ENCODE results near the gene NDE1. TPM values are rescaled to one million over a fixed set of nuclear protein-coding genes. Genes with fewer than 3 reads are reported as not detected.
A peak's percentile ranks its signal among the peaks of the same experiment; 100 is the strongest.

The NDE1 gene
- 10 to 100 TPM in 1 of 6 donors, 1 to 10 TPM in 5; 4.1 to 13.2 (median 6.5) TPM for total RNA-seq
- polyA plus RNA-seq: 1 to 10 TPM; 3.3 TPM

DNA sequence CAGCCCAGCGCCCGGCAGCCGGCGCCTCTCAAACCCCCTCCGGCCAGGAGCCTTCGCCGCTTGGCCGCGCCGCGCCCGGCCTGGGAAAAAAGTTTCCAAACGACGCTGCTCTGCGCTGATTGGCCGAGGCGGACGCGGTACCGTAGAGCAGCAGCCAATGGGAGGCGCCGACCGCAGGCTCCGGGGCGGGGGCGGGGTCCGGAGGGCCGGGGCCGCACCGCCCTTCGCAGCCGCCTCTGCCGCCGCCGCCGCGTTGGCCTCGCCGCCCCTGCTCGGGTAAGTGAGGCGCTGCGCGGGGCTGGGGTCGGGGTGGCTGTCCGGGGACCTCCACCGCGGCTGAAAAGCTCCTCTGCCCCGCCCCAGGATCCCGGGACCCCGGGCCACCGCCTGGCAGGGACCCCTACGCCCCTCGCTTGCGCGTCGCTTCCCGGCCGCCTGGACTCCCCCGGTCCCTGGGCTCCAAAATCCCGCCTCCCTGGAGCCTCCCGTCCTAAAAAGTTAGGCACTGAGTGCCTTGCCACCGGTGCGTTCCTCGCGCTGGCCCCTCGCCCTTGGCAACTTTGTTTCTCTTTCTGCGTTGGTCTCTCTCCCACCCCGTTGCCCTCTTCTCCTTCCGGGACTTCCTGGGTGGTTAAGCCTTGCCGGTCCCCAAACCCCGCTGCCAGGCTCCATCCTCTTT, at the start of gene NDE1:
Gene NDE1 (plus strand): TSS at position 227 of the 679 bp plus-strand sequence. CDS start 14,534 bp downstream, outside the sequence.
- 0% methylated on average over 45 to 71 of the region's 71 CpGs for WGBS, 2 donors
- Histone ChIP-seq H3K4me3 (peak within 1 kb of the TSS; percentile 82 to 93 (median 92)), H3K9me3 (no peaks in the 10 kb centered on the region), H3K27me3 (no peaks in the 10 kb centered on the region), H3K27ac (peak within 1 kb of the TSS; percentile 31 to 76 (median 58)), H3K4me1 (peaks cover 0 to 7% (median 0%) of the 10 kb centered on the region in 3 donors), H3K36me3 (no peaks in the 10 kb centered on the region)
- intact Hi-C loops (cut with DNase I): no loop called here
- TF ChIP-seq, protein P1, sequence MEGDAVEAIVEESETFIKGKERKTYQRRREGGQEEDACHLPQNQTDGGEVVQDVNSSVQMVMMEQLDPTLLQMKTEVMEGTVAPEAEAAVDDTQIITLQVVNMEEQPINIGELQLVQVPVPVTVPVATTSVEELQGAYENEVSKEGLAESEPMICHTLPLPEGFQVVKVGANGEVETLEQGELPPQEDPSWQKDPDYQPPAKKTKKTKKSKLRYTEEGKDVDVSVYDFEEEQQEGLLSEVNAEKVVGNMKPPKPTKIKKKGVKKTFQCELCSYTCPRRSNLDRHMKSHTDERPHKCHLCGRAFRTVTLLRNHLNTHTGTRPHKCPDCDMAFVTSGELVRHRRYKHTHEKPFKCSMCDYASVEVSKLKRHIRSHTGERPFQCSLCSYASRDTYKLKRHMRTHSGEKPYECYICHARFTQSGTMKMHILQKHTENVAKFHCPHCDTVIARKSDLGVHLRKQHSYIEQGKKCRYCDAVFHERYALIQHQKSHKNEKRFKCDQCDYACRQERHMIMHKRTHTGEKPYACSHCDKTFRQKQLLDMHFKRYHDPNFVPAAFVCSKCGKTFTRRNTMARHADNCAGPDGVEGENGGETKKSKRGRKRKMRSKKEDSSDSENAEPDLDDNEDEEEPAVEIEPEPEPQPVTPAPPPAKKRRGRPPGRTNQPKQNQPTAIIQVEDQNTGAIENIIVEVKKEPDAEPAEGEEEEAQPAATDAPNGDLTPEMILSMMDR (IDR thresholded peaks at IDR 0.05): no peak
- ATAC-seq (peak; percentile 99 to 100 (median 100)), DNase-seq (peak; percentile 86 to 96 (median 91)), FAIRE-seq (no peak)

- Histone ChIP-seq H3K9me3 (no peaks in the 10 kb centered on the region), H3K27me3 (no peaks in the 10 kb centered on the region), H3K27ac (no peak overlapping the region), H3K36me3 (peaks cover 5 to 69% (median 41%) of the 10 kb centered on the region in 3 donors), H3K4me1 (no peaks in the 10 kb centered on the region), H3K4me3 (no peak overlapping the region)
- ATAC-seq: no peak
- no peak for DNase-seq
- WGBS, 2 donors: 91 to 94% methylated on average over 9 of the region's 9 CpGs
- no peak for FAIRE-seq
- intact Hi-C loops (cut with DNase I): no loop called here
- TF ChIP-seq, protein P1 (IDR thresholded peaks at IDR 0.05): no peak
Observed at GRCh38 chr16:15601212-15601879, 48.7 kb upstream of the NDE1 start.

DNA sequence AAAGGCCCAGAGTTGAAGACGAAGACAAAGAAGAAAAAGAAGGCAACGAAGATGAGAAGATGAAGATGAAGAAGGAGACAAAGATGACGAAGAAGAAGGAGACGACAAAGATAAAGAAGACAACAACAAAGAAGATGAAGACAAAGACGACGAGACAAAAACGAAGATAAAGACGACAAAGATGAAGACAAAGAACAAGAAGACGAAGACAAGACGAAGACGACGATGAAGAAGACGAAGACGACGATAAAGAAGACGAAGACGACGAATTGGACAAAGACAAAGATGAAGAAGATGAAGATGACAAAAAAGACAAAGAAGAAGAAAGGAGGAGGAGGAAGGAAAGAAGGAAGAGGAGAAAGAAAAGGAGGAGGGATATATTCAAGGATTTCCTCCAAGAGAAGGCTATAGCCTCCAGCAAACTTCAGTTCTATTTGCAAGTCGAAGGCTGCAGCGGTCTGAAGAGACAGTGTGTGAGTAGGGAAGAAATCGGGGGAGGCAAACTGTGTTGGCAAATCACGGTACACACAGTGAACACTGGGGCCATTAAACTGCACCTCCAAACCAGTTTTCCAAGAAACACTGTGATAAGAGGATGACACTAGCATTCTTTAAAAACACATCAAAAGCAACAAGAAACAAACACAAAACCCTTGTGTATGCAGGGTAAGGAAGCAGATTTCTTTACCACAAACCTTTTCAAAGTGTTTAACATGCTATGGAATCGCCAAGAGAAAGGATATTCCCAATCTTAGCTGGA, 47.6 kb upstream of the NDE1 start:
- intact Hi-C loops (cut with DNase I): no loop called here
- no peaks in the 10 kb centered on the region for H3K27me3 ChIP-seq
- peaks cover 5 to 65% (median 41%) of the 10 kb centered on the region in 3 donors for H3K36me3 ChIP-seq
- H3K4me1 ChIP-seq: no peaks in the 10 kb centered on the region
- no peaks in the 10 kb centered on the region for H3K9me3 ChIP-seq
- no peak overlapping the region for H3K27ac ChIP-seq
- no peak overlapping the region for H3K4me3 ChIP-seq
- DNase-seq: no peak
- ATAC-seq: no peak
- TF ChIP-seq, protein P1 (IDR thresholded peaks at IDR 0.05): no peak
- WGBS, 2 donors: 94 to 96% methylated on average over 23 of the region's 23 CpGs
- no peak for FAIRE-seq

DNA sequence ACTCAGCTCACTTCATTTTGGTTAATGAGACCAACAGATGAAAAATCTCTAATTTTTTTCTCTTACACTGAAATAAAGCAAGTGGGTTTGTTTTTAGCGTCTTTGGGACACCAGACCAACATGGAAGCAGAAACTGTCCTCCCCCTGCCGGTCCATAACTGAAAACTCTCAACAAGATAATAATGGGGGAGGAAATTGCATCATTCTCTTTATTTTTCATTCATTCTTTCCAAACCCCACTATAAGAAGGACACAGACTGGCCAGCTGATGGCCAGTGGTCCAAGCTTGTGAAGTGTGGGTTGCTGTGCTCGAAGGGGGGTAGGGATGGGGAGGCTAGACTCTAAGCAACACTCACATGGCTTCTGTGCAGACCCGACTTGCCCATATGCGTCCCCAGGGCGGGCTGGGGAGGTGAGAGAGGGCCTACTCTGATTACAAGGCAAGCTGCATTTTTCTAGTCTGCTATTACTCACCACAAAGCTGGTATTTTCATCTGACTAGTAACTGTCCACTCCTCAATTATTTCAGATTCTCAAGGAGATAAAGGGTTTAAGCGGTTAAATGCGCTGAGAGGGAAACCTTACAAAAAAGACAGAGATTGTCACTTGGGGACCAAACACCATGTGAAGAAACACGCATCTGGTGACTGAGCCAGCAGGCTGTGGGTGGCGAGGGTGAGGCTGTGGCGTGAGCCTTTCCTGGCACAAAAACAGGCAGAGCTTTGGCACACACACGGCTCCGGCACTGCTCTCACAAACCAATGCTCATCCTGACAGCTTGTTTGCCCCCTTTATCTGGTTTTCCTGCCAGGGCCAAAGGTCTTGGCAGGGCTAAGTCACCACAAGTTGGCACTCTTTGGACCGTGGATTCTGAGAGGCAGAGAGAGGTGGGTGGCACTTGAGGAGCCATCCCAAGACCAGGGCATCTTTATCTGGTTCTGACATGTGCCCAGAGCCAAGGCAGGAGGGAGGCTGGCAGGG, 45.3 kb upstream of the NDE1 start:
- intact Hi-C loops (cut with DNase I): no loop called here
- no peak for DNase-seq
- Histone ChIP-seq H3K9me3 (no peaks in the 10 kb centered on the region), H3K27ac (no peak overlapping the region), H3K4me1 (no peaks in the 10 kb centered on the region), H3K4me3 (no peak overlapping the region), H3K27me3 (no peaks in the 10 kb centered on the region), H3K36me3 (peaks cover 5 to 62% (median 30%) of the 10 kb centered on the region in 3 donors)
- WGBS, 2 donors: 76% methylated on average over 14 of the region's 14 CpGs
- FAIRE-seq: no peak
- ATAC-seq: peak in 2 of 4 donors; percentile 25 to 27
- TF ChIP-seq, protein P1 (IDR thresholded peaks at IDR 0.05): no peak
